Esophagus muscularis mucosa (tissue), 4 donors: ENCODE results near the gene GRID1.

Experiments
- CTCF ChIP-seq, 3 experiments: fragments of 200-600 bp in 2 of 3; fragments of 450-650 bp in 1 of 3; sonication (generic) in 2 of 3; IDR thresholded peaks; one replicate each; pipeline ENCODE4 v1.5.1; 2017 to 2019; ENCODE audit warnings: antibody characterized with exemption in 3 of 3, mild to moderate bottlenecking in 2 of 3, moderate library complexity in 1 of 3
- EP300 ChIP-seq: sonication (generic); formaldehyde crosslinking; IDR thresholded peaks from one replicate; pipeline ENCODE4 v1.6.1; 2017; ENCODE audit warnings: antibody characterized with exemption
- POLR2A ChIP-seq: fragments of 450-650 bp; IDR thresholded peaks from one replicate; pipeline ENCODE4 v1.6.1; 2017; ENCODE audit warnings: antibody characterized with exemption, moderate library complexity, mild to moderate bottlenecking, low read depth
- POLR2AphosphoS5 ChIP-seq, 2 donors: sonication (generic); formaldehyde crosslinking; IDR thresholded peaks; one replicate each; pipeline ENCODE4 v1.6.1; 2017; ENCODE audit warnings: antibody characterized with exemption in 2 of 2

DNA sequence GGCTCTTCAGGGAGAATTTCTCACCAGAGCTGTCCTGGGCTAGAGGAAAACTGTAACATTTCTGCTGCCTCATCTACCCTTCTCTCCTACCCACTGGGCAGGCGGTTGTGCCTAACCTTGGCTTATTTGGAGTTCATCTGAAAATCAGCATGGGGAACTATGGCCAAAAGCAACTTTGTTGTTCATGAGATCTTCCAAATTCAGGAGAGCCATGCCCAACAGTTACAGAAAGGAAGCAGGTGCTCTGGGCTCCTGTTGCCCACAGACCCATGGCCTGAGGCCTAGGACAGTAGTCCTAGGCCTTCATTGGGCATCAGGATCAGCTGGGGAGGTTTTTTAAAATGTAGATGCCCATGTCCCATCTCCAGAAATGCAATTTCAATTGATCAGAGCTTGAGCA lies 85.2 kb downstream of the GRID1 start:
- TF ChIP-seq CTCF (IDR thresholded peaks at IDR 0.05) (no peak), EP300 (no peak), POLR2AphosphoS5 (IDR thresholded peaks at IDR 0.05) (no peak), POLR2A (no peak)
